ENCODE data around the gene APBB2. TPM values are rescaled to one million over a fixed set of nuclear protein-coding genes. Genes with fewer than 3 reads are reported as not detected.

APBB2 gene
- total and polyA plus RNA-seq, 9 donors: 27.3 to 50.6 (median 36.8) TPM

DNA sequence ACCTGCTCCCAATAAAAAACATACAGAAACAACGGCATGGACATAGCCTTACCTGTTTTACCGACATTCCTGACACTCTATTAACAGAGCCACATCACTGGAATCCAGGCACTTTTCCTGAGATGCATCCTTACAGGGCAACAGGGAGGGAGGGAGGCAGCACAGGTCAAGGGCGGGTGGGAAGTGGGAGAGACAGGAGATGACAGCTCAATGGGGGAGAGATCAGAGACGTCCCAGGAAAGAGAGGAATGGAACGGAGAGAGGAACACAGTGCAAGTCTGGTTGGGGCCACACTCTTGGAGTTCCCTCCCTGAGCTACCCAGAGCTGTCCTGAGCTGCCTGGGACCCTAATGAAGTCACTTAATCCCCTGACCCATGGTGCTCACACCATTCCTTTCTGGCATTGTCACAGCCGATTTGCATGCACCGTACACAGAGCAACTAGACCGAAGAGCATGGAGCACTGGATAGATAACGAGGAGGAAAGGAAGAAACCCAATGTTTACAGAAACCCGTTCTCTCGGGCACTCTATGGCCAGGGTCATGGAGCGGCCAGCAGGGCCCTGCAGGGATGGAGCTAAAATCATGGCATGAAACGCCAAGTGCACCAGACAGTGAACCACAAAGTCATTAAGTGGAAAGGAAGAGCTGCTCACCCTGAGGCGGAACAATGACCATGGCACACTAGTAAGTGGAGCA lies 371.5 kb downstream of the APBB2 start:
- no peak overlapping the region for H3K4me3 ChIP-seq (ENCODE audit: low read length)
- peak overlapping the region; percentile 13 for H3K27ac ChIP-seq (ENCODE audit: low read length)
- H3K36me3 ChIP-seq (ENCODE audit: control insufficient read depth, insufficient read depth, low read length): peaks cover 10% of the 10 kb centered on the region
- no peaks in the 10 kb centered on the region for H3K27me3 ChIP-seq (ENCODE audit: control insufficient read depth, insufficient read depth, low read length)
- WGBS (ENCODE audit: insufficient coverage): 74% methylated on average over 9 of the region's 14 CpGs
- no peak for DNase-seq
- peaks cover 17% of the 10 kb centered on the region for H3K4me1 ChIP-seq (ENCODE audit: control insufficient read depth, insufficient read depth, low read length)
- H3K9me3 ChIP-seq (replicated peaks; ENCODE audit: control insufficient read depth, low read depth, low read length): no peaks in the 10 kb centered on the region

GRCh38 chr4:40842318-40842717 lies 372.0 kb downstream of the APBB2 start:
- DNase-seq: no peak
- Histone ChIP-seq H3K4me1 (ENCODE audit: control insufficient read depth, insufficient read depth, low read length) (peaks cover 21% of the 10 kb centered on the region), H3K27me3 (ENCODE audit: control insufficient read depth, insufficient read depth, low read length) (no peaks in the 10 kb centered on the region), H3K4me3 (ENCODE audit: low read length) (no peak overlapping the region), H3K27ac (ENCODE audit: low read length) (peak overlapping the region; percentile 13), H3K9me3 (replicated peaks; ENCODE audit: control insufficient read depth, low read depth, low read length) (no peaks in the 10 kb centered on the region), H3K36me3 (ENCODE audit: control insufficient read depth, insufficient read depth, low read length) (peaks cover 12% of the 10 kb centered on the region)
- WGBS (ENCODE audit: insufficient coverage): 75% methylated on average over 12 of the region's 13 CpGs

GRCh38 chr4:40840985-40841571 lies 373.3 kb downstream of the APBB2 start:
- H3K4me1 ChIP-seq (ENCODE audit: control insufficient read depth, insufficient read depth, low read length): peaks cover 26% of the 10 kb centered on the region
- peaks cover 18% of the 10 kb centered on the region for H3K36me3 ChIP-seq (ENCODE audit: control insufficient read depth, insufficient read depth, low read length)
- DNase-seq: peak; percentile 56
- WGBS (ENCODE audit: insufficient coverage): 64% methylated on average over 3 of the region's 7 CpGs
- H3K9me3 ChIP-seq (replicated peaks; ENCODE audit: control insufficient read depth, low read depth, low read length): no peaks in the 10 kb centered on the region
- H3K27ac ChIP-seq (ENCODE audit: low read length): no peak overlapping the region
- no peaks in the 10 kb centered on the region for H3K27me3 ChIP-seq (ENCODE audit: control insufficient read depth, insufficient read depth, low read length)
- no peak overlapping the region for H3K4me3 ChIP-seq (ENCODE audit: low read length)

GRCh38 chr4:40840255-40840984 lies 373.9 kb downstream of the APBB2 start:
- H3K4me1 ChIP-seq (ENCODE audit: control insufficient read depth, insufficient read depth, low read length): peaks cover 24% of the 10 kb centered on the region
- peaks cover 24% of the 10 kb centered on the region for H3K36me3 ChIP-seq (ENCODE audit: control insufficient read depth, insufficient read depth, low read length)
- no peak overlapping the region for H3K4me3 ChIP-seq (ENCODE audit: low read length)
- DNase-seq: no peak
- H3K27ac ChIP-seq (ENCODE audit: low read length): no peak overlapping the region
- no peaks in the 10 kb centered on the region for H3K9me3 ChIP-seq (replicated peaks; ENCODE audit: control insufficient read depth, low read depth, low read length)
- no peaks in the 10 kb centered on the region for H3K27me3 ChIP-seq (ENCODE audit: control insufficient read depth, insufficient read depth, low read length)
- 83% methylated on average over 2 of the region's 10 CpGs for WGBS (ENCODE audit: insufficient coverage)

GRCh38 chr4:40838742-40839141 lies 375.6 kb downstream of the APBB2 start:
- Histone ChIP-seq H3K27me3 (ENCODE audit: control insufficient read depth, insufficient read depth, low read length) (no peaks in the 10 kb centered on the region), H3K27ac (ENCODE audit: low read length) (no peak overlapping the region), H3K4me3 (ENCODE audit: low read length) (no peak overlapping the region), H3K9me3 (replicated peaks; ENCODE audit: control insufficient read depth, low read depth, low read length) (no peaks in the 10 kb centered on the region), H3K36me3 (ENCODE audit: control insufficient read depth, insufficient read depth, low read length) (peaks cover 26% of the 10 kb centered on the region), H3K4me1 (ENCODE audit: control insufficient read depth, insufficient read depth, low read length) (peaks cover 16% of the 10 kb centered on the region)
- 100% methylated on average over 1 of the region's 4 CpGs for WGBS (ENCODE audit: insufficient coverage)
- no peak for DNase-seq

DNA sequence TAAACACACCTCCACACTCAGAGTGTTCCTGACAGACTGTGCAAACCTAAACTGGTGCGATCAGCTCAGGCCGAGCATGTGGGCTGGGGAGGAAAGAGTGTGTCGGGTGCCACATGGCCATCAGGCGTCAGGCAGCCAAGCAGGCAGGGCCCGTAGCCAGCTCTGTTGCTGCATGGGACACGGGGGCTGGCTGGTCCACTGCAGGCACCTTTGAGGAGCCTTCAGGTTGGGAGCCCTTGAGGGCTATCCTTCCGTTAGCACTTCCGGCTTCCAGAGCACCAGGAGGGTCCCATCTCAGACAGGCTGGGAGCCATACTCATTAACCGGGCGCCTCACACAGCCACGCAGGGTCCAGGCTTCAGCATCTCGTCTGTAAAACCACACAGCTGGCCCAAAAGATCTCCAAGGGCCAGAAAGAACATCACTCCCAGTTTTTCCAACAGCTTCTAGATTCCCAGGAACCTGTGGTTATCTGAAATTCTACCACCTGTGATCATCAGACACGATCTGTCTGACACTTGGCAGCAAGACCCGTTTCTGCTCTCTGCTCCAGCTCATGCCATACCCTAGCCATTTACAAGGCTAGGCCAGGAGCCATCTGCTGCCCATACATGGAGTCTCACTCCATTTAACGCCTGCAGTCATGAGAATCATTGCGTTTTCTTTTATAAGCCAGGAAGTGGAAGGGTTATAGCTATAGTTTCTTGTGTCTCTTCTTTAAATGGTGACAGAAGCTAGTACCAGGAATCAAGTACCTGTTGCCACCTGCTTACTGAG lies 377.1 kb downstream of the APBB2 start:
- peaks cover 10% of the 10 kb centered on the region for H3K4me1 ChIP-seq (ENCODE audit: control insufficient read depth, insufficient read depth, low read length)
- H3K27me3 ChIP-seq (ENCODE audit: control insufficient read depth, insufficient read depth, low read length): no peaks in the 10 kb centered on the region
- H3K4me3 ChIP-seq (ENCODE audit: low read length): no peak overlapping the region
- no peak for DNase-seq
- H3K9me3 ChIP-seq (replicated peaks; ENCODE audit: control insufficient read depth, low read depth, low read length): no peaks in the 10 kb centered on the region
- H3K36me3 ChIP-seq (ENCODE audit: control insufficient read depth, insufficient read depth, low read length): peaks cover 28% of the 10 kb centered on the region
- 77% methylated on average over 12 of the region's 16 CpGs for WGBS (ENCODE audit: insufficient coverage)
- H3K27ac ChIP-seq (ENCODE audit: low read length): peak overlapping the region; percentile 20

- 96% methylated on average over 8 of the region's 11 CpGs for WGBS (ENCODE audit: insufficient coverage)
- DNase-seq: no peak
- H3K36me3 ChIP-seq (ENCODE audit: control insufficient read depth, insufficient read depth, low read length): peaks cover 49% of the 10 kb centered on the region
- no peaks in the 10 kb centered on the region for H3K27me3 ChIP-seq (ENCODE audit: control insufficient read depth, insufficient read depth, low read length)
- H3K9me3 ChIP-seq (replicated peaks; ENCODE audit: control insufficient read depth, low read depth, low read length): no peaks in the 10 kb centered on the region
- H3K27ac ChIP-seq (ENCODE audit: low read length): no peak overlapping the region
- peaks cover 10% of the 10 kb centered on the region for H3K4me1 ChIP-seq (ENCODE audit: control insufficient read depth, insufficient read depth, low read length)
- H3K4me3 ChIP-seq (ENCODE audit: low read length): no peak overlapping the region
Observed at GRCh38 chr4:40833212-40833611, 381.1 kb downstream of the APBB2 start.

GRCh38 chr4:40832175-40832574 lies 382.2 kb downstream of the APBB2 start:
- H3K9me3 ChIP-seq (replicated peaks; ENCODE audit: control insufficient read depth, low read depth, low read length): no peaks in the 10 kb centered on the region
- peaks cover 4% of the 10 kb centered on the region for H3K4me1 ChIP-seq (ENCODE audit: control insufficient read depth, insufficient read depth, low read length)
- peaks cover 52% of the 10 kb centered on the region for H3K36me3 ChIP-seq (ENCODE audit: control insufficient read depth, insufficient read depth, low read length)
- H3K27ac ChIP-seq (ENCODE audit: low read length): no peak overlapping the region
- no peak overlapping the region for H3K4me3 ChIP-seq (ENCODE audit: low read length)
- no peaks in the 10 kb centered on the region for H3K27me3 ChIP-seq (ENCODE audit: control insufficient read depth, insufficient read depth, low read length)
- no peak for DNase-seq
- WGBS (ENCODE audit: insufficient coverage): 82% methylated on average over 11 of the region's 11 CpGs

DNA sequence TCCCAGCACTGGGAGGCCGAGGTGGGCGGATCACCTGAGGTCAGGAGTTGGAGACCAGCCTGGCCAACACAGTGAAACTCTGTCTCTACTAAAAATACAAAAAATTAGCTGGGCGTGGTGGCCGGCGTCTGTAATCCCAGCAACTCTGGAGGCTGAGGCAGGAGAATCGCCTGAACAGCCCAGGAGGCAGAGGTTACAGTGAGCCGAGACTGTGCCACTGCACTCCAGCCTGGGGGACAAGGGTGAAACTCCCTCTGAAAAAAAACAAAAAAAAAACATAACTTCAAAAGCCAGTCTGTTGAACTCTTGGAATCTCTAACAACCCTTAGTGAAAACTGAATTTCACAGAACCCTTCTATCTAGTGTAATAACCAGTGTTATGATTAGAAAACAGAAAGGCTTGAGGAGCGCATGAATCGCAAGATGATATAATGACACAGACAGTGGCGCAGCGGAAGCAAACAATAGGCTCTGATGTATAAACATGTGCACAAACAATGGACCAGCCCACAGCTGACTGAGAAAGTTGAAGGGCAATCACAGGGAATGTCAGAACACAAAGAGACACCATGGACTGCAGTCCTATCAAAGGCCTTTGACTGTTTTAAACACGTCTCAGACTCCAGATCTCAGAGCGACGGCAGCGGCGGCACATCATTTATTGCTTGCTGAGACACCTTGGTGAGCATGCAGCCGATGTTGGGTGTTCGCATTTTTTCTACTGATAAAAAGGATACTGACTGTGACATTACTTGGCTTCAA lies 383.0 kb downstream of the APBB2 start:
- Histone ChIP-seq H3K9me3 (replicated peaks; ENCODE audit: control insufficient read depth, low read depth, low read length) (no peaks in the 10 kb centered on the region), H3K27ac (ENCODE audit: low read length) (no peak overlapping the region), H3K27me3 (ENCODE audit: control insufficient read depth, insufficient read depth, low read length) (no peaks in the 10 kb centered on the region), H3K36me3 (ENCODE audit: control insufficient read depth, insufficient read depth, low read length) (peaks cover 53% of the 10 kb centered on the region), H3K4me1 (ENCODE audit: control insufficient read depth, insufficient read depth, low read length) (no peaks in the 10 kb centered on the region), H3K4me3 (ENCODE audit: low read length) (no peak overlapping the region)
- WGBS (ENCODE audit: insufficient coverage): 89% methylated on average over 14 of the region's 18 CpGs
- no peak for DNase-seq

Measured in muscle of leg (tissue), 11 donors.